Astrocyte (in vitro differentiated cells and primary cell): ENCODE data around the gene ATP6V1B1.

Experiments
- CTCF ChIP-seq: IDR thresholded peaks from 2 replicates; pipeline ENCODE4 v1.5.1; 2011; ENCODE audit warnings: low read depth, mild to moderate bottlenecking, inconsistent platforms, low read length, moderate library complexity; ENCODE audit not compliant: insufficient read depth
- EZH2 ChIP-seq: IDR thresholded peaks from 2 replicates; pipeline ENCODE4 v1.6.1; 2012; ENCODE audit warnings: mild to moderate bottlenecking, low read length, inconsistent platforms; ENCODE audit not compliant: insufficient read depth

GRCh38 chr2:70988151-70988550 lies 52.5 kb downstream of the ATP6V1B1 start:
- TF ChIP-seq EZH2 = no peak
- no peak for TF ChIP-seq CTCF
